GM23338 (cell line): ENCODE results near the gene USPL1. TPM values are rescaled to one million over a fixed set of nuclear protein-coding genes. Genes with fewer than 3 reads are reported as not detected.

ENCODE experiments used
- ATAC-seq: fragments of 200-7000 bp; cut with Tn5 transposase; 3 replicates; pipeline ENCODE4 v1.9.1; 2020
- DNase-seq: peaks from one replicate; pipeline ENCODE4 v3.0.0-alpha.2; 2015; ENCODE audit warnings: low spot score
- H2AFZ ChIP-seq: fragments of 200-600 bp; sonication (generic); 2 replicates; pipeline ENCODE4 v1.8.0; 2016; ENCODE audit warnings: antibody characterized with exemption, mild to moderate bottlenecking, moderate library complexity
- H3F3A ChIP-seq: fragments of 200-600 bp; sonication (generic); replicated peaks from 2 replicates; pipeline ENCODE4 v1.8.0; 2017; ENCODE audit warnings: antibody characterized with exemption, mixed run types, low read depth
- H3K27ac ChIP-seq: fragments of 200-600 bp; sonication (generic); 2 replicates; pipeline ENCODE4 v1.6.1; 2016; ENCODE audit warnings: low read depth
- H3K27me3 ChIP-seq: fragments of 200-600 bp; sonication (generic); 2 replicates; pipeline ENCODE4 v1.8.0; 2016; ENCODE audit warnings: mild to moderate bottlenecking, mixed run types, moderate library complexity; ENCODE audit not compliant: insufficient read depth
- H3K36me3 ChIP-seq: fragments of 200-600 bp; sonication (generic); 2 replicates; pipeline ENCODE4 v1.8.0; 2016; ENCODE audit warnings: mild to moderate bottlenecking; ENCODE audit not compliant: insufficient read depth
- H3K4me1 ChIP-seq: fragments of 200-600 bp; sonication (generic); 2 replicates; pipeline ENCODE4 v1.8.0; 2016; ENCODE audit warnings: mild to moderate bottlenecking, moderate library complexity; ENCODE audit not compliant: insufficient read depth
- H3K4me2 ChIP-seq: fragments of 200-600 bp; sonication (generic); 2 replicates; pipeline ENCODE4 v1.7.1; 2017; ENCODE audit warnings: mixed run types
- H3K4me3 ChIP-seq: fragments of 200-600 bp; sonication (generic); 2 replicates; pipeline ENCODE4 v1.6.1; 2016; ENCODE audit warnings: mixed run types
- H3K79me2 ChIP-seq: fragments of 200-600 bp; sonication (generic); replicated peaks from 2 replicates; pipeline ENCODE4 v1.8.0; 2017; ENCODE audit warnings: mild to moderate bottlenecking; ENCODE audit not compliant: insufficient read depth
- H3K9me2 ChIP-seq: fragments of 200-600 bp; sonication (generic); 2 replicates; pipeline ENCODE4 v1.8.0; 2017; ENCODE audit not compliant: insufficient read depth
- H4K20me1 ChIP-seq: fragments of 200-600 bp; sonication (generic); replicated peaks from 2 replicates; pipeline ENCODE4 v1.8.0; 2017; ENCODE audit warnings: mild to moderate bottlenecking; ENCODE audit not compliant: insufficient read depth
- H3K27ac Mint-ChIP-seq: 2 replicates; pipeline ENCODE4 v1.8.0; 2020; ENCODE audit warnings: inconsistent platforms, mild to moderate bottlenecking, moderate library complexity, mixed read lengths
- H3K27me3 Mint-ChIP-seq: 3 replicates; pipeline ENCODE4 v1.8.0; 2022; ENCODE audit warnings: low read depth, mild to moderate bottlenecking, moderate library complexity, mixed read lengths, inconsistent platforms; ENCODE audit not compliant: insufficient read depth, poor library complexity
- H3K36me3 Mint-ChIP-seq: 3 replicates; pipeline ENCODE4 v1.8.0; 2021; ENCODE audit warnings: low read depth, mild to moderate bottlenecking, inconsistent platforms, moderate library complexity, mixed read lengths
- H3K4me1 Mint-ChIP-seq: 3 replicates; pipeline ENCODE4 v1.8.0; 2020; ENCODE audit warnings: mild to moderate bottlenecking, inconsistent platforms, mixed read lengths
- H3K4me3 Mint-ChIP-seq: 3 replicates; pipeline ENCODE4 v1.8.0; 2021; ENCODE audit warnings: moderate library complexity, mild to moderate bottlenecking, inconsistent platforms, mixed read lengths
- H3K9me3 Mint-ChIP-seq: 3 replicates; pipeline ENCODE4 v1.8.0; 2020; ENCODE audit warnings: moderate library complexity, mild to moderate bottlenecking, inconsistent platforms, mixed read lengths
- CREB1 ChIP-seq: fragments of 250-450 bp; sonication (Bioruptor Pico); IDR thresholded peaks from 2 replicates; pipeline ENCODE4 v1.5.0; 2020; ENCODE audit warnings: low read depth, mild to moderate bottlenecking, moderate library complexity
- EZH2 ChIP-seq: fragments of 200-600 bp; sonication (generic); IDR thresholded peaks from one replicate; pipeline ENCODE4 v1.8.0; 2017; ENCODE audit warnings: antibody characterized with exemption, mild to moderate bottlenecking, low read depth; ENCODE audit not compliant: unreplicated experiment
- EZH2phosphoT487 ChIP-seq: fragments of 200-600 bp; sonication (generic); IDR thresholded peaks from one replicate; pipeline ENCODE4 v1.8.1; 2018; ENCODE audit warnings: antibody characterized with exemption; ENCODE audit not compliant: unreplicated experiment
- JUNB ChIP-seq: IDR thresholded peaks from one replicate; pipeline ENCODE4 v1.6.1; 2016; ENCODE audit warnings: antibody characterized with exemption; ENCODE audit not compliant: unreplicated experiment
- NANOG ChIP-seq: IDR thresholded peaks from 2 replicates; pipeline ENCODE4 v1.6.1; 2016; ENCODE audit warnings: antibody characterized with exemption, borderline replicate concordance
- POLR2AphosphoS5 ChIP-seq: IDR thresholded peaks from 2 replicates; pipeline ENCODE4 v1.6.1; 2016; ENCODE audit warnings: antibody characterized with exemption, low read depth
- REST ChIP-seq: IDR thresholded peaks from one replicate; pipeline ENCODE4 v1.6.1; 2018; ENCODE audit warnings: antibody characterized with exemption; ENCODE audit not compliant: unreplicated experiment
- STAT1 ChIP-seq: IDR thresholded peaks from one replicate; pipeline ENCODE4 v1.6.1; 2016; ENCODE audit warnings: antibody characterized with exemption; ENCODE audit not compliant: unreplicated experiment
- ZNF114 ChIP-seq: fragments of 250-450 bp; sonication (Bioruptor Pico); IDR thresholded peaks from 2 replicates; pipeline ENCODE4 v1.5.0; 2020; ENCODE audit warnings: mild to moderate bottlenecking, moderate library complexity
- ZNF331 ChIP-seq: fragments of 250-450 bp; sonication (Bioruptor Pico); IDR thresholded peaks from 2 replicates; pipeline ENCODE4 v1.5.0; 2020; ENCODE audit warnings: low read depth, mild to moderate bottlenecking, moderate library complexity
- ZNF462 ChIP-seq: fragments of 250-450 bp; sonication (Bioruptor Pico); IDR thresholded peaks from 2 replicates; pipeline ENCODE4 v1.5.0; 2020; ENCODE audit warnings: mild to moderate bottlenecking, moderate library complexity
- polyA plus RNA-seq: library from polyadenylated mRNA; unstranded; fragments of >200 nt; fragmentation: Nextera tagmentation; extraction: Ambion mirVana; gene quantifications from 2 replicates; pipeline ENCODE4 v1.2.1, GENCODE V29; 2016
- total RNA-seq: library from RNA; depleted of rRNA; stranded (reverse); fragments of >200 nt; shearing (Covaris generic); gene quantifications from 2 replicates; pipeline ENCODE4 v1.2.3, GENCODE V29; 2014
- TF ChIP-seq, protein P1 (sequence below): IDR thresholded peaks from 2 replicates; pipeline ENCODE4 v1.6.1; 2016; ENCODE audit warnings: antibody characterized with exemption
- TF ChIP-seq, protein P2 (sequence below), 2 experiments: fragments of 200-600 bp in 1 of 2; sonication (generic) in 1 of 2; conservative IDR thresholded peaks; 2 replicates each; pipeline versions ENCODE4 v1.5.1 to v1.6.1; 2016 to 2017; ENCODE audit warnings: antibody characterized with exemption in 2 of 2, low read depth in 2 of 2, mild to moderate bottlenecking in 2 of 2, moderate library complexity in 1 of 2

Gene USPL1
- total and polyA plus RNA-seq, 2 experiments from 2014 or later: 12.4 to 24.1 TPM

GRCh38 chr13:30647824-30648521 lies 30.3 kb downstream of the USPL1 start:
- Mint-ChIP-seq H3K36me3 (peaks cover 40% of the 10 kb centered on the region; the same call in 2 of the 3 replicates), H3K4me3 (no peak overlapping the region)

More at GRCh38 chr13:30647824-30648521, 30.3 kb downstream of the USPL1 start:
- H4K20me1 ChIP-seq: peaks cover 11% of the 10 kb centered on the region
- H3K4me3 ChIP-seq: no peak overlapping the region
- H3K9me2 ChIP-seq: no peaks in the 10 kb centered on the region
- no peaks in the 10 kb centered on the region for H3K4me1 ChIP-seq
- H3K27me3 ChIP-seq: no peaks in the 10 kb centered on the region
- peaks cover 42% of the 10 kb centered on the region for H3K36me3 ChIP-seq
- no peaks in the 10 kb centered on the region for H3K9me3 Mint-ChIP-seq
- TF ChIP-seq, protein P1, sequence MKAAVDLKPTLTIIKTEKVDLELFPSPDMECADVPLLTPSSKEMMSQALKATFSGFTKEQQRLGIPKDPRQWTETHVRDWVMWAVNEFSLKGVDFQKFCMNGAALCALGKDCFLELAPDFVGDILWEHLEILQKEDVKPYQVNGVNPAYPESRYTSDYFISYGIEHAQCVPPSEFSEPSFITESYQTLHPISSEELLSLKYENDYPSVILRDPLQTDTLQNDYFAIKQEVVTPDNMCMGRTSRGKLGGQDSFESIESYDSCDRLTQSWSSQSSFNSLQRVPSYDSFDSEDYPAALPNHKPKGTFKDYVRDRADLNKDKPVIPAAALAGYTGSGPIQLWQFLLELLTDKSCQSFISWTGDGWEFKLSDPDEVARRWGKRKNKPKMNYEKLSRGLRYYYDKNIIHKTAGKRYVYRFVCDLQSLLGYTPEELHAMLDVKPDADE: no peak
- TF ChIP-seq ZNF331 (no peak), JUNB (no peak), STAT1 (no peak), REST (no peak), EZH2phosphoT487 (no peak), CREB1 (CRISPR knock-in tag) (no peak), ZNF114 (CRISPR knock-in tag) (no peak), NANOG (no peak), EZH2 (no peak), ZNF462 (CRISPR knock-in tag) (no peak), POLR2AphosphoS5 (no peak)
- TF ChIP-seq, protein P2, sequence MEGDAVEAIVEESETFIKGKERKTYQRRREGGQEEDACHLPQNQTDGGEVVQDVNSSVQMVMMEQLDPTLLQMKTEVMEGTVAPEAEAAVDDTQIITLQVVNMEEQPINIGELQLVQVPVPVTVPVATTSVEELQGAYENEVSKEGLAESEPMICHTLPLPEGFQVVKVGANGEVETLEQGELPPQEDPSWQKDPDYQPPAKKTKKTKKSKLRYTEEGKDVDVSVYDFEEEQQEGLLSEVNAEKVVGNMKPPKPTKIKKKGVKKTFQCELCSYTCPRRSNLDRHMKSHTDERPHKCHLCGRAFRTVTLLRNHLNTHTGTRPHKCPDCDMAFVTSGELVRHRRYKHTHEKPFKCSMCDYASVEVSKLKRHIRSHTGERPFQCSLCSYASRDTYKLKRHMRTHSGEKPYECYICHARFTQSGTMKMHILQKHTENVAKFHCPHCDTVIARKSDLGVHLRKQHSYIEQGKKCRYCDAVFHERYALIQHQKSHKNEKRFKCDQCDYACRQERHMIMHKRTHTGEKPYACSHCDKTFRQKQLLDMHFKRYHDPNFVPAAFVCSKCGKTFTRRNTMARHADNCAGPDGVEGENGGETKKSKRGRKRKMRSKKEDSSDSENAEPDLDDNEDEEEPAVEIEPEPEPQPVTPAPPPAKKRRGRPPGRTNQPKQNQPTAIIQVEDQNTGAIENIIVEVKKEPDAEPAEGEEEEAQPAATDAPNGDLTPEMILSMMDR (conservative IDR thresholded peaks at IDR 0.05; ENCODE audit: low read depth in 2 of 2): no peak
- DNase-seq (no peak), ATAC-seq (no peak)
- H3F3A ChIP-seq: no peaks in the 10 kb centered on the region
- H3K4me1 Mint-ChIP-seq: no peaks in the 10 kb centered on the region
- peaks cover 6% of the 10 kb centered on the region for H3K27me3 Mint-ChIP-seq
- H3K27ac ChIP-seq: peak overlapping the region; percentile 52; the same call in 1 of the 2 replicates
- H3K79me2 ChIP-seq: peaks cover 13% of the 10 kb centered on the region; the same call in 1 of the 2 replicates
- H3K4me2 ChIP-seq: no peak overlapping the region
- H2AFZ ChIP-seq: no peak overlapping the region
- no peak overlapping the region for H3K27ac Mint-ChIP-seq
